Spleen (tissue), 7 donors: Measurements from ENCODE around the gene NEO1.

Experiments
- CTCF ChIP-seq, 11 experiments: fragments of 200-600 bp in 7 of 11; fragments of 450-650 bp in 4 of 11; sonication (generic) in 4 of 11; IDR thresholded peaks in 8 of 11; conservative IDR thresholded peaks in 3 of 11; 1 replicate in 7 of 11; 2 replicates in 4 of 11; pipeline versions ENCODE4 v1.4.0 to v1.8.0; 2016 to 2021; ENCODE audit warnings: antibody characterized with exemption in 11 of 11, inconsistent platforms in 4 of 11, mild to moderate bottlenecking in 1 of 11
- POLR2A ChIP-seq, 3 donors: fragments of 450-650 bp; IDR thresholded peaks; one replicate each; pipeline ENCODE4 v1.5.1; 2017; ENCODE audit warnings: antibody characterized with exemption in 3 of 3, mild to moderate bottlenecking in 1 of 3
- POLR2AphosphoS5 ChIP-seq, 3 donors: sonication (generic); formaldehyde crosslinking; IDR thresholded peaks; one replicate each; pipeline ENCODE4 v1.5.1; 2017; ENCODE audit warnings: antibody characterized with exemption in 3 of 3
- donor health status: DM: no; HTN: no; CAD: no; lungs with moderate emphysema.
- donor health status: DM: no; HTN: no; CAD: no.
- donor health status: DM: no; HTN: no; CAD: no.

- TF ChIP-seq POLR2A (IDR thresholded peaks at IDR 0.05), result no peak
- TF ChIP-seq CTCF (IDR thresholded peaks at IDR 0.05 in 8 of 11, conservative IDR thresholded peaks at IDR 0.05 in 3 of 11), result no peak
- no peak for TF ChIP-seq POLR2AphosphoS5 (IDR thresholded peaks at IDR 0.05)
Measured at GRCh38 chr15:73321496-73322450, 269.5 kb downstream of the NEO1 start.
